ENCODE data around the gene PPP3CA.
"Not testable (repeated sequence)": the region's sequence is repeated elsewhere in the genome, so short reads cannot be mapped to it uniquely, and the experiment has no call there.

The PPP3CA gene

DNA sequence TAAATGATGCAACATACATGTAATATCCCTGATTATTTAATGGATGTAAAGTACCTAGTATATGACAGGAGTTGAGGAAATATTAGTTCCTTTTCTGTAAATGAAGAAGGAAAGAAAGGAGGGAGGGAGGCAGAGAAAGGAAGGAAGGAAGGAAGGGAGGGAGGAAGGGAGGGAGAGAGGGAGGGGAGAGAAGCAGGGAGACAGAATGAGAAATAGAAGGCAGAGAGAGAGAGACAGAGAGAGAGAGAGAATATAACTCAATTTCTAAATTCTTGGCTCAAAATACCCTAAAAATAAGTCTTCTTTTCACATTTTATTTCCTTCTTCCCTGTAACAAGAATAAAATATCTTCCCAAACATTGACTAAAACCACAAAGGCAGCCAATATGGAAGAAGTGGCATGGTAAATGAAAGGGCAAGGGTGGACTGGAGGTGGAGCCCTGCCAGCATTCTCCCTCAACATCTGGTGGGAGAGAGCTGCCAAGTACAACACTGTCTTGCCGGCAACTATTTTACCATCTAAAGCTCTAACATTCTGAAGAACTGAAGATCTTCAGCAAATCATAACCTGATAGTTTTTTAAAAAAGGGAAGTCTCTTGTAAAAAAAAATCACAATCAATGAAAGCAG lies 245.1 kb downstream of the PPP3CA start:
- DNase-seq (ENCODE audit: low read depth in 2 of 2), result no peak

DNA sequence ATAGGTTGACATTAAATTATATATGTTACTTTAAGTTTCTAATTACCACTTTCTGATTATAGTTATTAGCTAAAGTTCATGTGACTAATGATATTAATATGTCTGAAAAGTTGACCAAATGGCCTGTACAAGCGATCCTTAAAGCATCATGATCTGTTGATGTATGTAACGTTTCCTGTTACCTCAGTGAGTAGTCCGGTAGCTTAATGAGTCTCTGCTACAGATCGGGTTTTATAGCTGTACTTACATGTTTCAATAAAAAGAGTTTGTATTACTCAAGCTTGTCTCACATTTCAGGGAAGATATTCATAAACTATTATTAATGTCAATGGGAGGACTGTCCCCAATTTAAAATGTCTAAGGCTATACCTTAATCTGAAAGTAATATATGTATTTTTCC lies 246.3 kb downstream of the PPP3CA start:
- DNase-seq (ENCODE audit: low read depth in 2 of 2), result no peak

DNA sequence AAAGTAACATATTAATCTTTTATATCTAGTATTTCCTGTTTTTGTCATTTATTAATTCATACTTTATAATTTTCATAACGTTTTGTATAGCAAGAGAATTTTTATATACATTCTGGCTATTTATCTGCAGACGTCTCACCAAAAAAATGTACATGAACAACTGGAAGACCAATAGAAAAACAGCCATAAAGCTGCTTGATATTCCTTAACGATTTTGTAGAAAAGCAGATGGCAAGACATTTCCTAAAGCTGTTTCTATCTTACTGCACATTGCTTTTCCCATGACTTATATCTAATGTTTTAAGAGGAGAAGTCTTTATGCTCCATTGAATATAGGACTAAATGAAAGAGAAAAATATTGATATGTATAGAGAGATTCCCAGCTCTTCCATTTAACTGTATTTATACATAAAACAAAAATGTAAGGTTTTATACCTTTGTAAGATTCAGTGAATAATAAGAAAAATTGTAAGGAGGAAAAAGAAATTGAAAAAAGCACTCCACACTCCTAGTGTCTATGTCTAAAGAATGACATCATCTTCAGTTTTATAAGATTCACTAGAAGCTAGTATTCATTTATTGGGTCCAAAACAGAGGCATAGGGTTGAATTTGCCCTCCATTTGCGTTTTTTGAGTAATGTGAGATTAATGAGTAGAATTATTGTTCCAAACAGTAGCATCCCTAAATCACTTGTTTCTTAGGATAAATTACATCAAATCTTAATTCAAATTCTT lies 248.5 kb downstream of the PPP3CA start:
- DNase-seq (ENCODE audit: low read depth in 2 of 2), result no peak

DNA sequence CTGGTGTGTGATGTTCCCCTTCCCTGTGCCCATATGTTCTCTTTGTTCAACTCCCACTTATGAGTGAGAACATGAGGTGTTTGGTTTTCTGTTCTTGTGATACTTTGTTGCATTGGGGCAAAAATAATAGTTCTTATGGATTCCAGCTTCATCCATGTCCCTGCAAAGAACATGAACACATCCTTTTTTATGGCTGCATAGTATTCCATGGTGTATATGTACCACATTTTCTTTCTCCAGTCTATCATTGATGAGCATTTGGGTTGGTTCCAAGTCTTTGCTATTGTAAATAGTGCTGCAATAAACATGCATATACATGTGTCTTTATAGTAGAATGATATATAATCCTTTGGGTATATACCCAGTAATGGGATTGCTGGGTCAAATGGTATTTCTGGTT lies 254.7 kb downstream of the PPP3CA start:
- DNase-seq (ENCODE audit: low read depth in 2 of 2), result not testable (repeated sequence)

DNA sequence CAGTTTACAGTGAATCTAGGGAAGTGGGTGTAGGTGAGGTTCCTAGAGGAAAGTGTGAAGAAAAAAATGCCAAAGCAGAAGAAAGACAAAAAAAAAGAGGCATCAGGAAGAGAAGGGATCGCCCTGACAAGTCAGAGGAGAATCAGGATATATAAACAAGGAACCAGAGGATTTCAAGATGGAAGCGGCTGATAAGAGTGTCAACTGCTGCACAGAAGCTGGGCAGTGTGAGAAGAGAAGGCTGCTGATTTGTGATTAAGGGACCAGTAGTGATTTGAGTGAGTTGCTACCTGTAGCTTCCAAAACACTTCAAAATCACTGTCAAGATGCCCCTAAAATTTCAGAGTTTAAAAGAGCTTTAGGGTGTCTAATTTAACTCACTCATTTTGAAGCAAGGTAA lies 258.2 kb downstream of the PPP3CA start:
- DNase-seq (ENCODE audit: low read depth in 2 of 2), result no peak

DNA sequence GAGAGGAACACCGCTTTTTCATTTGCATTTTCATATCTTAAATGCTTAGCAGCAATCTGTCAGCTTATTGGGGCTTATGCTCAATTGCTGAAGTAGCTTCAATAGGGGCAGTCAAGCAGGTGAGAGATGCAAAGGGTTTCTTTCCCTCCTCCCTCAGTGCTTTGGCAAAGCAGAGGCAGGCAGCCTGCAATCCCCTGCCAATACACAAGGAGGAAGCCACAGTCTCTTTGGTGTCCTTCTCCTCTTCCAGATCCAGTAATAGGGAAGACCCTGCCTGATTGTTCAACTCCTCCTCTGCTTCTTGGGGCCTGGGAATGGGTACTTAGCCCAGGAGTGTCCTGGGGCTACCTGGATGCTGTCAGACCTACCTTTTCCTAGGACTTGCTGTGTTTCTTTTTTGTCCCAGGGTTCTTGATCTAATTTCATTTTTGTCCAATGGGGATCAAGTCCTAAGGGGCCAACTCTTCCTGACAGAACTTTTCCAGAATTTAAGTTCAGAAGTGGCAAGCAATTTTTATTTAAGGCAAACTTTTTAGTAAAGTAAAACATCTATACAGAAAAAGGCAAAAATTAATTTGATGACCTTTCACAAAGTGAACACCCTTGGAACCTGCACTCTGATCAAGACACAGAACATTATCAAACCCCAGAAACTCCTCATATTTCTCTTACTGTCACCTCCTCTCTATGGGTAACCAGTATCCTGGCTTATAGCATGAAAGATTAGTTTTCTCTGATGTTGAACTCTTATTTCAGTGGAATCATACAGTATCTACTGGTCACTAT lies 260.3 kb downstream of the PPP3CA start:
- no peak for DNase-seq (ENCODE audit: low read depth in 2 of 2)

DNA sequence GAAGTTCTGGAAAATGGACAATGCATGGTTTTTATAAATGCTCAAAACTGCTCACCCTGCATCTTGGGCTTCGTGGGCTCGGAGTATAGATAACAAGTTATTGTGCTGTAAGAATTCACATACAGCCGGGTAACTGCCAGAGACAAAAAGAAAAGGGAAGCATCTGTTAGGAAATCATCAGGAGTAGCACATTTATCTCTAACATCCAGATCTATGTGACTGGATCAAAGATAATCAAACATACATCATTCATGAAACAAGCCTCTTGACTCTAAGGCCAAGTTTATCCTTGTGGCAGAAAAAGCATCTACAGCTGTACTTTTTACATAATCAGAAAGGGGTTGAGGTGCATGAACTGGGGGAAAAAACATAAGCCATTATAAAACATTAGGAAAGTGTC lies 264.2 kb downstream of the PPP3CA start:
- DNase-seq (ENCODE audit: low read depth in 2 of 2), result no peak

DNA sequence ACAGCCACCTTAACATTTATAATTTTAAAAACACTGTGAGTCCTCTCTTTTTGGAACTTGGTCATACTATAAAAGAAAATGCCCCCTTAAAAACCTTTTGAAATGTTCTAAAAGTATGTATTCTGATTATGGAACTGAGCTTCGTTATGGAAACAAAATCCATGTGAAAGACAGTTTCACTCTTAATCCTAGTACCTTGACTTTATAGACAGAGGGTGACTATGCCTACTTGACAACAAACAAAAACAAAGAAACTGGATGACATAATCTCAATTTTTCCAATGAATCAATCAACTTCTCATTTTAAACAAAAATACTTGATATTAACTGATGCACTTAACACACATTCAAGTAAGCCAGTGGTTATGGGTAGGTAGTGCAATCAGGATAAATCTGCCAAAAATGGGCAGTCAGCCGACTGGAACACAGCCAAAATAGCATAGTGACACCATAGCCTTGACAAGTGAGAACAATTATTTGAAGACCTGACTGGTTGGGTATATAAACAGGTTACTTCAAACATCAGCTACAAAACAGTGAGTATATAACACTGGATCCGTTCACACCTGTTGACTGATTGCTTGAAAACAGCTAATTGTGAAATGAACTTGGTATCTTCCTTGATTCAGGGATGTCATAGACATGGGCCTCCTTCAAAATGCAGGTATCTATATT lies 265.5 kb downstream of the PPP3CA start:
- DNase-seq (ENCODE audit: low read depth in 2 of 2), result no peak

DNA sequence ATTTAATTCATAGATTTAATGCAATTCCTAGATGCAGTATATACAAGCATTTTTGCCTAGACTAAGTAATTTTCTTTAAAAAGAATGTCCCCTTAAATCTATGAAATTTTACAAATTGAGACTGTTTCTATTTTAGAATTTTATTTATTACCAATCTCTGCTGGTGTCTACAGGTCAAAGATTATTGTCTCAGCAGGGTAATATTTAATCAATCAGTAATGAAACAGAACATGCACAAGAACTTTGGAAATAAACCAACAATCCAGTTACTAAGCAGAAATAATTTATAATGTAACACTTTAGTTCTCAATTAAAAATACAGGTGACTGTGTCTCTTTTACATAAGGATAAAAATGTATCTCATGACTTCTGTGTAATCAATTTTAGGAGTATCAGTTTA lies 266.2 kb downstream of the PPP3CA start:
- DNase-seq (ENCODE audit: low read depth in 2 of 2), result no peak

DNA sequence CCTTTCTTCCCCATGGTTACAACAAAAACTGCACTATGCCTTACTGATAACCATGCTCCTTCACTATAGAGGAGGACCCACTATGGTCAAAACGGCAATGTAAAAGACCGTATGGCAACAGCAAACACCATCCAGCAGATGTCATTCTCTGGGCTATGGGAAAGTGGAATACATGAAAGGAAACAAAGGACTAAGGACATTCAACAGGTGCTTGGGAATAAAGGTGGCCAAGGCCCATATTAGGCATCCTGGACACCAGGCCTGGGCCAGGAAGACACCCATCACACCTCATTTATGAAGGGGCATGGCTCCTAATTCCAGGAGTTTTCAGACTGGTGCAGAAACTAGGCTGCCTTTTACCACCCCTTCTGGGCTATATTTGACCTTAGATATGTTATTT lies 268.4 kb downstream of the PPP3CA start:
- no peak for DNase-seq (ENCODE audit: low read depth in 2 of 2)

DNA sequence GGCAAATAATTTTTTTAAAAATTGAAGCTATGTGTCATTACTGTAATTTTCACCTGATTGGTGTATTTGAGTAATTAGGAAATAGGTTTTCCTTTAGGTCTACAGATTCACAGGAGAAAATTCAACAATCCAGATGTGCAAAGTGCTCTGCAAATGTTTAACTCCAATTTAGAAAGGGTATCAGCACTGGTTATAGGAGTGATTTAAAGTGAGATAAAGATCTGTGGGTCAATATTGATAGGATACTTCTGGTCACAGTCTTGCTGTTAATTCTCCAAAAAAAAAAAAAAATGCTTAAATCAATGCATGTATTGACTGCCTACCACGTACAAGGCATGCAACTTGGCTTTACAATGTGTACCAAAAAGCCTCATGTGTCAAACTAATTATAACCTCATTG lies 271.3 kb downstream of the PPP3CA start:
- DNase-seq (ENCODE audit: low read depth in 2 of 2), result no peak

DNA sequence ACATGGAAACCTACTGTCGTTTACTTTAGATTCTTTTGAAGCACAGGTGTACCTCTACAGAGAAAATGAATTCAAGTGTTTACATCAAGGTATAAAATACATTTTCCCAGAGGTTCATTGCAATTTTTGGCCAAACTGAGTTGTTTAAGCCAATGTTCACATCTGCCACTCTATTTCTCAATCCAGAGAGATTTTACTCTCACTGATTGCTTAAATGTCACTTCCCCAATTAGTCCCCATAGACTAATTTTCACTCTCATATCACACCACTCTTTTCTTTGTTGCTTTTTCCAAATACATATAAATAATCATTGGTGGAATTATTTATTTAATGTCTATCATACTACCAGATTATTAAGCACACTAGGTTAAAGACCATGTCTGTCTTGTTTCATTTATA lies 271.8 kb downstream of the PPP3CA start:
- no peak for DNase-seq (ENCODE audit: low read depth in 2 of 2)

DNA sequence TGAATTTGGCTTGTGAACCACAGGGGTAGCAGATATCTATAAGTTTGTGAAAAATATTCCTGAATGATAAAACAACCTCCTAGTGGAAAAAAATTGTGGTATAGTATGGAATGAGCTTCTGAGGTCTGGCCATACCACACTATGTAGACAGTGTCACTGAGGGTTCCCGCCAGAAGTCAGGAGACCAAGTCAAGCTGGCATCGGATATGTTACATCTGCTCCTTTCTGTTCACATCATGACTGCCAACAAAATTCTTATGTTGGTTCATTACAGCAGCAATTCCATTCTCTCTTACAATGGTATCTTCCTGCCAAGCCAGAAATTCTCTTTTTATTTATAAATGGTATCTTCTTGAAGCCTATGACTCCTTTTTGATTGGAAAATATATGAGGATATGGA lies 273.0 kb downstream of the PPP3CA start:
- no peak for DNase-seq (ENCODE audit: low read depth in 2 of 2)

DNA sequence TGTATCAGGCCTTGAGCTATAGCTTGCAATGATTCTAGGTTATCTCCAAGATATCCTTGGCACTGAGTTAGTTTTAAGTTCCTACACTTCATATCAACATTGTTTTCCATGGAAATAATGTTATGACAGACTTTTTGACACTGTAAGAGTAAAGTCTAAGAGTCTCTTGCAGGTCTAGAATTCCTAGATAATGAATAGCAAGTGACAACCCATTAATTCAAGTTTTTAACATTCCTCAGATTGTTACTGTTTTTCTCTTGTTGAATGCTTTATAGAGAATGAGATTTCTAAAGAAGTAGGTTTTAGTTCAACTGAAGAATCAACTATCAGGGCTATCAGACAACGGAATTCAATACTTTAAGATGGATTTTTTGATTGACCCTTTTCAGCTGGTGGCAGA lies 276.1 kb downstream of the PPP3CA start:
- DNase-seq (ENCODE audit: low read depth in 2 of 2), result no peak

DNA sequence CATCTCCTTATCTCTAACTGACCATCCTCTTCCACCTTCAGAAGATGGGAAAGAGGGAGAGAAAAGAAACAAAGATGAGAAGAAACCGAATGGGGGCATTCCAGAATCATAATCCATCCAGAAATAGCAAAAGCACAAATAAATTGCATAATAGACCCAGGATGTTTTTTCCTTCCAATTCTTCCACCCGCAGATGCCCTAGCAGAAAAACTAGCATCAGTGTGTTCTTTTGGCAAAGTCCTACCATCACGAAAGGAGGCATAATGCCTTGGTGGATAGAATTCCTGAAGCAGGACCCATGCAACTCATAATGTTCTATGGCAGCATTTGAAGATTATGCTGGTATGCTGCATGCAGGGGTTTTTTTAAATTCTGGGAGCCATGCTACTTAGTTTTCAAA lies 279.2 kb downstream of the PPP3CA start:
- DNase-seq (ENCODE audit: low read depth in 2 of 2), result no peak

DNA sequence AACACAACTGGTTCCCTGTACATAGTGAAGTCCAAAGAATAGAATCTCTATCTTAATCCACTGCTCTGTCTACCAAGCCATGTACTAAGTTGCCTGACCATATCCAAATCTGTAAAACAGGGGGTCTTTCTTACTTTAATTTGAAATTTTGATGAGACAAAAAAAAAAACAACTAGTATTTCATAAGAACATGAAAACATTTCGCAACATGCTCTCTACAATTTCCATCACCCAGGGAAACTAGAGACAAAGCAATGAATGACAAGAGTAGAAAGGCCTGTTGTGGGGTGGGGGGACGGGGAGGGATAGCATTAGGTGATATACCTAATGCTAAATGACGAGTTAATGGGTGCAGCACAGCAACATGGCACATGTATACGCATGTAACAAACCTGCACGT lies 279.9 kb downstream of the PPP3CA start:
- no peak for DNase-seq (ENCODE audit: low read depth in 2 of 2)

DNA sequence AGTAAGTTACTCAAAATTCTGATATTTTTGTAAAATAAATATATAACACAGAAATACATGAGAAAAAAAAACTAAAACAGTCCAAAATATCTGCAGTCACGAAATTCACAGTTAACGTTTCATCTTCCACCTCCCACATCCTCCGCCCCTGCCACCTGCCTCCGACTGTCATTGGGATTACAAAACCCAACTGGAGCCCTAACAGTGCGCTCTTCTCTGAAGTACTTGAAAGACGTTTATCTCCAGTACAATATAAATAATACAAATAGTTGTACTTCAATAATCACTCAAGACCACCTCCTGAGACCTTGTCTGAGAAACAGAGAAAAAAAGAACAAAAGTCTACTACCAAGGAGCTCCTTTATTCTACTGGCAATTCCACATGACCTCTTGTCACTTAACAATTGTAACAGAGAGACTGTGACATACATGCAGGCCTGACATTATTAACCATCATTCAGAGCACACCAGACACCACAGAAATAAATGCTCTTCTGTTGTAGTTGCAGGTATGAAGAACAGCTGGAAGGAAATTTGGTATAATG lies 280.6 kb downstream of the PPP3CA start:
- no peak for DNase-seq (ENCODE audit: low read depth in 2 of 2)

DNA sequence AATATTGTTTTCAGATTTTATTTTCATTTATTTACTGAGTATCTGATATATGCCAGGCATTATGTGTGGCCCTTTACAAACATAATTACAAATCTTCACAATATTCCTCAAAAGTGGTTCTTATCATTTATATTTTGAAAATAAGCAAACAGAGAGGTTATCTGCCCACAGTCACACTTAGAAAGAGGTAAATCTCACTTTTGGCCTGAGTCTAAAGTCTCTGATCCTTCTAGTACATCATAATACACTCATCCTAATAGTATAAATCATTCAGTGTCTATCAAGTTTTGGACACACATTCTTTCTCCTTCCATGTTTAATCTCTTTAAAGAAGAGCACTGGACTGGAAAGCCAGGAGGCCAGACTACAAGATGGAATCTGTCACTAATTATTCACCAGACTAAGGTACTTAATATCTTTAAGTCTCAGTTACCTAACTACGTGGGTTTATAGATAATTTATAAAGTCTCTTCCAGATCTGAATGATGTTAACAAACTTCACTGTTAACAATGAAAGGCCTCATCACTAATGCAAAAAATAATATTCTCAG lies 281.3 kb downstream of the PPP3CA start:
- DNase-seq (ENCODE audit: low read depth in 2 of 2), result no peak

DNA sequence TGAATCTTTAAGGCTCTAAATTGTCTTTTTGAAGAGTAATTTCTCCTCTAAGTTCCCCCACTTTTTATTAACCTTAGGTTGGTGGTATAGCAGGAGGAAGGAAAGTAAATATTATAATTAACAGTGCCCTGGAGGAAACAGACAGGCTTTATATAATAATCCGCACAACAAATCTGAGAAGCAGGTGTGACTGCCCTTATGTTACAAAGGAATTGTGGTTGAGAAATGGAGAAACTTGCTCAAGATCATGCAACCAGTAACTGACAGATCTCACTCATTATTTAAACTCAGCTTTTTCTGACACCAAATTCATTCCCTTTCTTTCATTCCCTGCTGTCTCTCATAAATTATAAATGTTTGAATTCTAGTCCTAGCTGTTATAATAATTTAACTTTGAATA lies 282.0 kb downstream of the PPP3CA start:
- DNase-seq (ENCODE audit: low read depth in 2 of 2), result no peak

DNA sequence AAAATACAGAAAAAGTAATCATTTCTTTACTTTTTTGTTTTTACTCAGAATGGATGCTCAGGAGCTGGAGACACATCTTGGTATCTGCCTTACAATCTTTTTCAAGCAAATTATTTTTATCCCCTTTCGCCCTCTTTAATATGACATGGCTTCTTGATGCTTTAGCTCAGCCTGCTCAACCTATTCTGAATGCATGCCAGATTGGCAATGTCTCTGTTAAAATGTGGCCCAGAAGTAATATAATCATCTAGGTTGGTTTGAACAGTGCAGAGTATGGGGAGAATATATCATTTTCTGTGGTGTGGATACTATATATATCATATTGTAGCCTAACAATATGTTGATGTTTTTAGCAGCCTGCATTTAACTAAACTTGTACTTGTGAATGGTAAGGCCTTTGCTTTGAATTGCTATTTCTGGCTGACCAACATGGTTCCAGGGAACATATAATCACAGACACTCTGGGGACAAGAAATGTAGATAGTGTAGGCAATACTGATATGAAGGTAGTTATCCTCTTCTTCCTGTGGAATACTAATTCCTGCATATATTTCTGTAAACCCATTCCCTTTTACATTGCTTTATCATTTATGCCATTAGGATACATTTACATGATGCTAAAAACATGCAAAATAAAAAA lies 282.7 kb downstream of the PPP3CA start:
- no peak for DNase-seq (ENCODE audit: low read depth in 2 of 2)

DNA sequence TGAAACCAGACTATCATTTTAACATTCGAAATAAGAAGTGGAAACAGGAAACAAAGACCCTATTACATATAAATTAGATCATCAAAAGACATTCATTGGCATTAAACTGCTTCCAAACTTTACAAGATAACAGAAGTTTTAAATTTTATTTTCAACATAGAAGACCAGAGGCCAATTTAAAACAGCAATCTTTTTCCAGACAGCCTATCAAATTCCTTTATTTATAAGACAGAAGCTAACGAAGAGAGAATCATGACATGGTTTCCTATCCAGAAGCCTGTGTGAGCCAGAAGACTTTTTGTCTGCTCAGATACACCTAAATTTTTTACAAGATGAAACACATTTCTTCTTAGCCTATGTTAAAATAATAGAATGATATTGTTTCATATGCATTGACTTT lies 291.9 kb downstream of the PPP3CA start:
- no peak for DNase-seq (ENCODE audit: low read depth in 2 of 2)
